DMS53 (cell line): ENCODE data around the gene EEF1AKMT3.
"Not testable (repeated sequence)": the region's sequence is repeated elsewhere in the genome, so short reads cannot be mapped to it uniquely, and the experiment has no call there.

Source experiments
- DNase-seq: peaks from one replicate; lab custom pipeline; 2025; lab: John Stamatoyannopoulos, UW

The EEF1AKMT3 gene

GRCh38 chr12:57765698-57766463 lies 6.5 kb upstream of the EEF1AKMT3 start:
- peak; percentile 62 for DNase-seq

- peak; percentile 62 for DNase-seq
Measured at GRCh38 chr12:57766464-57767304, 5.7 kb upstream of the EEF1AKMT3 start, which contains the start of gene CYP27B1. Gene CYP27B1, minus strand, starts transcription at chr12:57767078. Its CDS starts 37 bp downstream, at chr12:57767041.

GRCh38 chr12:57767305-57767698 lies 5.1 kb upstream of the EEF1AKMT3 start:
- DNase-seq, result no peak

- no peak for DNase-seq
Measured at GRCh38 chr12:57767876-57768275, 4.5 kb upstream of the EEF1AKMT3 start.

- DNase-seq, result no peak
Measured at GRCh38 chr12:57769594-57769993, 2.8 kb upstream of the EEF1AKMT3 start.

GRCh38 chr12:57770734-57771133 lies 1.7 kb upstream of the EEF1AKMT3 start:
- DNase-seq, result no peak

GRCh38 chr12:57771236-57771872 lies 1.1 kb upstream of the EEF1AKMT3 start:
- DNase-seq, result peak; percentile 96

- DNase-seq, result peak; percentile 99
Measured at GRCh38 chr12:57771873-57772428, 463 bp upstream of the EEF1AKMT3 start, which contains the start of gene METTL1. Gene METTL1, minus strand, starts transcription at chr12:57772105. Its CDS starts 22 bp downstream, at chr12:57772083.

- not testable (repeated sequence) for DNase-seq
Measured at GRCh38 chr12:57774634-57775033, 2.2 kb downstream of the EEF1AKMT3 start.

- no peak for DNase-seq
Measured at GRCh38 chr12:57775044-57775443, 2.6 kb downstream of the EEF1AKMT3 start.

- DNase-seq, result peak; percentile 42
Measured at GRCh38 chr12:57775563-57776246, 3.3 kb downstream of the EEF1AKMT3 start.

- DNase-seq, result no peak
Measured at GRCh38 chr12:57776247-57776587, 3.8 kb downstream of the EEF1AKMT3 start.

GRCh38 chr12:57777367-57777766 lies 5.0 kb downstream of the EEF1AKMT3 start:
- DNase-seq, result no peak

- no peak for DNase-seq
Measured at GRCh38 chr12:57777911-57778310, 5.5 kb downstream of the EEF1AKMT3 start.

- DNase-seq, result no peak
Measured at GRCh38 chr12:57779736-57780135, 7.3 kb downstream of the EEF1AKMT3 start.

- no peak for DNase-seq
Measured at GRCh38 chr12:57780284-57780897, 8.0 kb downstream of the EEF1AKMT3 start.

GRCh38 chr12:57781244-57781643 lies 8.8 kb downstream of the EEF1AKMT3 start:
- DNase-seq, result no peak

GRCh38 chr12:57781801-57782200 lies 9.4 kb downstream of the EEF1AKMT3 start:
- no peak for DNase-seq

- DNase-seq, result peak; percentile 76
Measured at GRCh38 chr12:57782243-57782607, 9.8 kb downstream of the EEF1AKMT3 start.

- DNase-seq, result peak; percentile 99
Measured at GRCh38 chr12:57782608-57783465, 10.4 kb downstream of the EEF1AKMT3 start, which contains the start of gene TSFM. Gene TSFM, plus strand, starts transcription at chr12:57782787. Its CDS starts 15 bp downstream, at chr12:57782802.
